Stimulated activated CD4-positive, alpha-beta T cell treated with anti-CD3 and anti-CD28 coated beads, Interleukin-2, amount 100 ng/mL, for 4 hours (primary cell): ENCODE measurements around the gene PACSIN2.

Experiments used
- DNase-seq: peaks from one replicate; pipeline ENCODE4 v3.0.0-alpha.2; 2020; ENCODE audit warnings: low read depth

Gene PACSIN2

GRCh38 chr22:42905702-42906183 is 109.2 kb downstream of the PACSIN2 start:
- DNase-seq, result no peak

- DNase-seq, result no peak
Measured at GRCh38 chr22:42905217-42905616, 109.7 kb downstream of the PACSIN2 start.

- DNase-seq, result no peak
Measured at GRCh38 chr22:42904050-42904449, 110.9 kb downstream of the PACSIN2 start.

- DNase-seq, result no peak
Measured at GRCh38 chr22:42902875-42903510, 112.0 kb downstream of the PACSIN2 start.

- no peak for DNase-seq
Measured at GRCh38 chr22:42901790-42902508, 113.0 kb downstream of the PACSIN2 start.

GRCh38 chr22:42897960-42898359 is 117.0 kb downstream of the PACSIN2 start:
- DNase-seq, result no peak

- no peak for DNase-seq
Measured at GRCh38 chr22:42895541-42895981, 119.4 kb downstream of the PACSIN2 start.

DNA sequence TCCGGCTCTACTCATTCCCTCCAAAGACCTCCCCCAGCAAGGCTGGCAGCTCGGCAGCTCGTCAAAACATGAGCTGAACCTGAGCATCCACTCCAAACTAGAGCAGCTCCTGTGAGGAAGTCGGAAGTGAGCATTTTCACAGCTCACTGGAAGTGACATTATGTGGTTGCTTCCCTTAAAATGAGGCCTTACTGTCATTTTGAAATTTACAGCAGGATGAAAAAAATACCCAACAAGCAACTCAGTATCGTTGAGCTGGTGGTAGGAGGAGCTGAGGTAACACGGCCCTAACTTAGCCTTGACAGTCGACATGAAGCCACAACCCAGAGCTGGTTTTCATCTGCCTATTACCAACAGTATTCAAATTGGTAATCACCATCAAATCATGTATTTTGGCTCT is 119.9 kb downstream of the PACSIN2 start:
- no peak for DNase-seq

GRCh38 chr22:42893371-42894150 is 121.4 kb downstream of the PACSIN2 start:
- no peak for DNase-seq

- no peak for DNase-seq
Measured at GRCh38 chr22:42892571-42893316, 122.2 kb downstream of the PACSIN2 start.

DNA sequence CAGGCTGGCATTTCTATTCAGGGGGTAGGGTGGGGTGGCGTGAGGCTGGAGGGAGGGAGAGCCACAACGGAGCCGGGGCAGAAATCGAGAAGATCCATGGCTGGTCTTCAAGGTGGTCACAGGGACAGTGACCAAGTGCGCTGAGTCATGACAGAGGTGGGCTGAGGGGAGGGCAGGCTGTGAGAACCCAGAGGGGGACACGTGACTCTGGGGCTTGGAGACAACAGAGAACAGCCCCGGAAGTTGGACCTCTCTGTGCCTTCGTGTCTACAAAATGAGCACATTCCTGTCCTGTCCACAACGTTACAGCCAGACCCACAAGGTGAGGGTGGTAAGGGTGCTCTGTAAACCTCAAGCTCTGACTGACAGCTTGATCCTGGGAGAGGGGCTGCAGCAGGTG is 122.8 kb downstream of the PACSIN2 start:
- no peak for DNase-seq

DNA sequence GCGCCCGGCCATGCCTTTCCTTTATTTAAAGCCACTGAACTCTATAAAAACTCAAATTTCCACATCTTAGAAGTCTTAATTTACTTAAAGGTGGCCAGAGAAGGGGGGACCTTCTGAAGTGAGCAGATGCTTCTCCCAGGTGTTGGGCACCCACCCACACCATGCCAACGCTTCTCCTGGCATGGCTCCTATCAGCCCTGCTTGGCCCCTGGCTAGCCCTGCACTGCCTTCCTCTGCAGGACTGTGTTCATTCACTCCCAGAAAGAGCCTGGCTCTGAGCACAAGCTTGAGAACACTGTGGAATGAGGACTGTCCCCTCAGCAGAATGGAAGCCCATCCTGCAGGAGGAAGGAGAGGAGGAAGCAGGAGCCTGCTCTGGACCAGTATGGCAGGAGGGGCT is 123.3 kb downstream of the PACSIN2 start:
- DNase-seq, result no peak

DNA sequence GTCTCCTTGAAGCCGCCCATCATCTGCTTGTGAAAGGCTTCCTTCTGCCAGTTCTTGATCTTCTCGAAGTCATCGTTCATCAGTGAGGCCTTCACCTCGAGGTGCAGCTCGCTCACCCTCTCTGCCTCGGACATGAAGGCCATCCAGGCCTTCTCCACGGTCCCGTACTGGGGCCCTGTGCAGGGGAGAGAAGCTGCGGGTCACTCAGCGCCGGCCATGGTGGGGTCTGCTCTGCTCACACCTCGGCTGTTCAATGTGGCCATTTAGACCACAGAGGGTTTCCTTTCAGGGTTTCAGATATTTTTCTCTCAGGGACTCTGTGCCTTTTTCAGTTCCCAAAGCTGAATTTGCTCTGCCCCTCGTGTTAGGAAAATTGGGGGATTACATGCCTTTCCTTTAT is 123.9 kb downstream of the PACSIN2 start:
- no peak for DNase-seq

- no peak for DNase-seq
Measured at GRCh38 chr22:42889304-42889703, 125.6 kb downstream of the PACSIN2 start.

GRCh38 chr22:42887523-42888507 is 127.1 kb downstream of the PACSIN2 start:
- no peak for DNase-seq

DNA sequence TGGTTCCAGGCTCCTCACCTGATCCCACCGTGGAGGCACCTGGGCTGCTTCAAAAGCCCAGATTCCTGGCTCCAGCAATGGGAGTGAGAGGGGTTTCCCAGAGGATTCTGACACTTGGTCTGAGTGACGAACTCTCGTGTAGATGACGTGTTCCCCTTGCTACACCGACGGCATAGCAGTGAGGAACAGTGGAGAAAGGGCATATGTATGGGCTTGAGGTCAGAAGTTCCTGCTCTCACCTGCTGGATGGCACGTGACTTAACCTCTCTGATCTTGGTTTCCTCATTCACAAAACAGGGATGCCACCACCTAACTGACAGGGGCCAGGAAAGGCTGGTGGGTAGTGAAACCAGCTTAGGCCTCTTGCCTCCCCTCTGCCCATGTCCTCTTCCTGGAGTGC is 127.8 kb downstream of the PACSIN2 start:
- DNase-seq, result no peak

GRCh38 chr22:42885446-42885845 is 129.5 kb downstream of the PACSIN2 start:
- DNase-seq, result no peak

GRCh38 chr22:42884616-42885375 is 130.2 kb downstream of the PACSIN2 start:
- no peak for DNase-seq

- DNase-seq, result no peak
Measured at GRCh38 chr22:42883970-42884369, 131.0 kb downstream of the PACSIN2 start.

GRCh38 chr22:42883121-42883520 is 131.8 kb downstream of the PACSIN2 start:
- no peak for DNase-seq
